GM18508 (cell line): ENCODE measurements around the gene PCDHA3.
"Not testable (repeated sequence)": the region's sequence is repeated elsewhere in the genome, so short reads cannot be mapped to it uniquely, and the experiment has no call there.

Experiments used
- ATAC-seq: cut with Tn5 transposase; IDR thresholded peaks from one replicate; pipeline ENCODE4 v1.9.1; 2021; ENCODE audit warnings: moderate number of reproducible peaks; ENCODE audit not compliant: insufficient read depth, unreplicated experiment

PCDHA3 gene

GRCh38 chr5:140800816-140801493 is at the start of gene PCDHA3:
PCDHA3 (plus strand) TSS chr5:140801057.
- ATAC-seq = no peak

- ATAC-seq = no peak
Observed at GRCh38 chr5:140753561-140753960, 47.3 kb upstream of the PCDHA3 start.

- ATAC-seq = no peak
Observed at GRCh38 chr5:140764177-140764973, 36.5 kb upstream of the PCDHA3 start.

- ATAC-seq = no peak
Observed at GRCh38 chr5:140767444-140767843, 33.4 kb upstream of the PCDHA3 start.

GRCh38 chr5:140780512-140780911 is 20.3 kb upstream of the PCDHA3 start:
- no peak for ATAC-seq

- ATAC-seq = no peak
Observed at GRCh38 chr5:140785905-140786686, 14.8 kb upstream of the PCDHA3 start, which contains the start of gene PCDHA1. PCDHA1 (plus strand) TSS chr5:140786140.

- ATAC-seq = not testable (repeated sequence)
Observed at GRCh38 chr5:140787422-140787821, 13.4 kb upstream of the PCDHA3 start.

- ATAC-seq = not testable (repeated sequence)
Observed at GRCh38 chr5:140787849-140788504, 12.9 kb upstream of the PCDHA3 start.

GRCh38 chr5:140791089-140791488 is 9.8 kb upstream of the PCDHA3 start:
- no peak for ATAC-seq

GRCh38 chr5:140794595-140795258 is 6.1 kb upstream of the PCDHA3 start, which contains the start of gene PCDHA2:
PCDHA2 (plus strand) TSS chr5:140794852.
- ATAC-seq = no peak

- no peak for ATAC-seq
Observed at GRCh38 chr5:140795259-140795641, 5.6 kb upstream of the PCDHA3 start.

GRCh38 chr5:140796072-140796717 is 4.7 kb upstream of the PCDHA3 start:
- ATAC-seq = not testable (repeated sequence)

- ATAC-seq = no peak
Observed at GRCh38 chr5:140796718-140797095, 4.2 kb upstream of the PCDHA3 start.

- ATAC-seq = no peak
Observed at GRCh38 chr5:140801494-140801841, 611 bp downstream of the PCDHA3 start.

GRCh38 chr5:140802381-140802780 is 1.5 kb downstream of the PCDHA3 start:
- ATAC-seq = not testable (repeated sequence)

GRCh38 chr5:140802781-140803271 is 2.0 kb downstream of the PCDHA3 start:
- no peak for ATAC-seq

GRCh38 chr5:140806834-140807775 is 6.2 kb downstream of the PCDHA3 start, which contains the start of gene PCDHA4:
PCDHA4 (plus strand) TSS chr5:140807068.
- no peak for ATAC-seq
